Upper lobe of left lung (tissue), 6 donors: ENCODE results near the gene ARHGEF7. TPM values are rescaled to one million over a fixed set of nuclear protein-coding genes. Genes with fewer than 3 reads are reported as not detected.
A peak's percentile ranks its signal among the peaks of the same experiment; 100 is the strongest.

Experiments
- ATAC-seq, 2 donors: fragments of 200-7000 bp; cut with Tn5 transposase; one replicate each; pipeline ENCODE4 v1.9.1; 2022; ENCODE audit warnings: mild to moderate bottlenecking in 2 of 2, moderate library complexity in 2 of 2; ENCODE audit not compliant: low FRiP score in 2 of 2
- DNase-seq, 2 donors: peaks; one replicate each; pipeline ENCODE4 v3.0.0-alpha.2; 2019 to 2020
- H3K27ac ChIP-seq, 4 donors: fragments of 200-600 bp; sonication (generic); one replicate each; pipeline ENCODE4 v1.5.1; 2016 to 2019
- H3K27me3 ChIP-seq, 4 donors: fragments of 200-600 bp; sonication (generic); one replicate each; pipeline ENCODE4 v1.5.1; 2017 to 2019
- H3K36me3 ChIP-seq, 4 donors: fragments of 200-600 bp; sonication (generic); one replicate each; pipeline ENCODE4 v1.5.1; 2016 to 2019
- H3K4me1 ChIP-seq, 4 donors: fragments of 200-600 bp; sonication (generic); one replicate each; pipeline ENCODE4 v1.5.1; 2018 to 2019
- H3K4me3 ChIP-seq, 4 donors: fragments of 200-600 bp; sonication (generic); one replicate each; pipeline ENCODE4 v1.5.1; 2017 to 2019; ENCODE audit warnings: mild to moderate bottlenecking in 2 of 4, moderate library complexity in 1 of 4
- H3K9me3 ChIP-seq, 4 donors: fragments of 200-600 bp; sonication (generic); one replicate each; pipeline ENCODE4 v1.5.1; 2018 to 2019
- CTCF ChIP-seq, 6 experiments: fragments of 450-650 bp in 4 of 6; fragments of 200-600 bp in 2 of 6; sonication (generic) in 2 of 6; IDR thresholded peaks; one replicate each; pipeline ENCODE4 v1.5.1; 2016 to 2019; ENCODE audit warnings: antibody characterized with exemption in 6 of 6
- EP300 ChIP-seq, 4 donors: sonication (generic); formaldehyde crosslinking; IDR thresholded peaks; one replicate each; pipeline ENCODE4 v1.5.1; 2017; ENCODE audit warnings: antibody characterized with exemption in 4 of 4, control low read depth in 2 of 4
- POLR2A ChIP-seq, 4 donors: fragments of 450-650 bp; IDR thresholded peaks; one replicate each; pipeline ENCODE4 v1.5.1; 2016 to 2017; ENCODE audit warnings: antibody characterized with exemption in 4 of 4, mild to moderate bottlenecking in 2 of 4
- POLR2AphosphoS5 ChIP-seq, 2 donors: sonication (generic); formaldehyde crosslinking; IDR thresholded peaks; one replicate each; pipeline ENCODE4 v1.5.1; 2017; ENCODE audit warnings: antibody characterized with exemption in 2 of 2
- WGBS, 2 donors: methylation state at CpG; one replicate each; pipeline ENCODE4 v1.1.5; 2017 to 2018; 5-methylcytosine and 5-hydroxymethylcytosine counted together
- total RNA-seq, 6 donors: library from RNA; depleted of rRNA in 4 of 6; stranded (reverse); fragments of >200 nt in 4 of 6; gene quantifications; one replicate each; pipeline versions ENCODE4 v1.1.0 to v1.2.1, GENCODE V29; 2016 to 2021
- donor health status: DM: no; HTN: no; CAD: no; lungs with moderate emphysema.
- donor health status: DM: no; HTN: yes; CAD: no; lungs with severe emphysema.

ARHGEF7 gene
- total RNA-seq, 6 donors from 2014 or later = 50.3 to 130 (median 67.4) TPM

- no peak overlapping the region for H3K27ac ChIP-seq
- DNase-seq (no peak), ATAC-seq (no peak)
- H3K27me3 ChIP-seq = no peaks in the 10 kb centered on the region
- WGBS, 2 donors = 95% methylated on average over 9 of the region's 9 CpGs
- no peaks in the 10 kb centered on the region for H3K4me1 ChIP-seq
- H3K4me3 ChIP-seq = no peak overlapping the region
- TF ChIP-seq POLR2A (IDR thresholded peaks at IDR 0.05) (no peak), POLR2AphosphoS5 (IDR thresholded peaks at IDR 0.05) (no peak), CTCF (IDR thresholded peaks at IDR 0.05) (no peak), EP300 (IDR thresholded peaks at IDR 0.05) (no peak)
- H3K36me3 ChIP-seq = no peaks in the 10 kb centered on the region
- no peaks in the 10 kb centered on the region for H3K9me3 ChIP-seq
These were observed 227.6 kb downstream of the ARHGEF7 start for GRCh38 chr13:111342721-111343120.

GRCh38 chr13:111343186-111343805 is 228.2 kb downstream of the ARHGEF7 start:
- no peak overlapping the region for H3K27ac ChIP-seq
- H3K36me3 ChIP-seq = no peaks in the 10 kb centered on the region
- TF ChIP-seq POLR2A (IDR thresholded peaks at IDR 0.05) (no peak), POLR2AphosphoS5 (IDR thresholded peaks at IDR 0.05) (no peak), EP300 (IDR thresholded peaks at IDR 0.05) (no peak), CTCF (IDR thresholded peaks at IDR 0.05) (no peak)
- no peak for ATAC-seq
- WGBS, 2 donors = 78 to 80% methylated on average over 6 to 11 of the region's 11 CpGs
- no peak overlapping the region for H3K4me3 ChIP-seq
- H3K9me3 ChIP-seq = no peaks in the 10 kb centered on the region
- H3K27me3 ChIP-seq = no peaks in the 10 kb centered on the region
- peak in 1 of 2 donors; percentile 31 for DNase-seq
- H3K4me1 ChIP-seq = no peaks in the 10 kb centered on the region

GRCh38 chr13:111344471-111345191 is 229.5 kb downstream of the ARHGEF7 start:
- ATAC-seq = peak; percentile 53 to 93
- H3K9me3 ChIP-seq = no peaks in the 10 kb centered on the region
- H3K4me1 ChIP-seq = no peaks in the 10 kb centered on the region
- H3K36me3 ChIP-seq = no peaks in the 10 kb centered on the region
- TF ChIP-seq CTCF (IDR thresholded peaks at IDR 0.05) (peak in 4 of 6 experiments; percentile 43 to 67 (median 54)), POLR2A (IDR thresholded peaks at IDR 0.05) (no peak), EP300 (IDR thresholded peaks at IDR 0.05) (no peak)
- no peaks in the 10 kb centered on the region for H3K27me3 ChIP-seq
- no peak overlapping the region for H3K4me3 ChIP-seq
- no peak overlapping the region for H3K27ac ChIP-seq
- 69 to 73% methylated on average over 15 to 25 of the region's 25 CpGs for WGBS, 2 donors
- DNase-seq = peak; percentile 57 to 91

GRCh38 chr13:111345682-111346081 is 230.6 kb downstream of the ARHGEF7 start:
- no peak for ATAC-seq
- no peaks in the 10 kb centered on the region for H3K36me3 ChIP-seq
- DNase-seq = peak in 1 of 2 donors; percentile 51
- H3K27me3 ChIP-seq = no peaks in the 10 kb centered on the region
- TF ChIP-seq POLR2A (IDR thresholded peaks at IDR 0.05) = no peak
- TF ChIP-seq EP300 (IDR thresholded peaks at IDR 0.05) = no peak
- no peak for TF ChIP-seq POLR2AphosphoS5 (IDR thresholded peaks at IDR 0.05)
- TF ChIP-seq CTCF (IDR thresholded peaks at IDR 0.05) = no peak
- no peaks in the 10 kb centered on the region for H3K9me3 ChIP-seq
- H3K27ac ChIP-seq = no peak overlapping the region
- no peaks in the 10 kb centered on the region for H3K4me1 ChIP-seq
- H3K4me3 ChIP-seq = no peak overlapping the region
- 86 to 92% methylated on average over 10 to 11 of the region's 11 CpGs for WGBS, 2 donors
